Muscle layer of duodenum (tissue), 2 donors: ENCODE results near the gene FAM217B.

Experiments used
- H3K27ac ChIP-seq: one replicate; pipeline ENCODE4 v1.7.0; 2013; ENCODE audit warnings: mild to moderate bottlenecking, low read length
- H3K27me3 ChIP-seq: one replicate; pipeline ENCODE4 v1.7.0; 2013; ENCODE audit warnings: low read depth, mild to moderate bottlenecking, control low read depth, low read length
- H3K36me3 ChIP-seq, 2 donors: one replicate each; pipeline ENCODE4 v1.7.0; 2013; ENCODE audit warnings: low read length in 2 of 2, control low read depth in 1 of 2, mild to moderate bottlenecking in 1 of 2; ENCODE audit not compliant: insufficient read depth in 2 of 2, control insufficient read depth in 1 of 2
- H3K4me1 ChIP-seq, 2 donors: one replicate each; pipeline ENCODE4 v1.7.0; 2013; ENCODE audit warnings: low read length in 2 of 2, mild to moderate bottlenecking in 2 of 2, control low read depth in 1 of 2, moderate library complexity in 1 of 2; ENCODE audit not compliant: insufficient read depth in 2 of 2, control insufficient read depth in 1 of 2
- H3K4me3 ChIP-seq, 2 donors: one replicate each; pipeline ENCODE4 v1.7.0; 2013; ENCODE audit warnings: low read length in 2 of 2, low read depth in 1 of 2, mild to moderate bottlenecking in 1 of 2
- H3K9me3 ChIP-seq, 2 donors: one replicate each; pipeline ENCODE4 v1.7.0; 2013; ENCODE audit warnings: low read length in 2 of 2, control low read depth in 1 of 2, mild to moderate bottlenecking in 1 of 2; ENCODE audit not compliant: control insufficient read depth in 1 of 2
- donor health status: healthy.

Gene FAM217B

GRCh38 chr20:59977086-59977485 is 36.9 kb downstream of the FAM217B start:
- no peak overlapping the region for H3K4me3 ChIP-seq
- H3K9me3 ChIP-seq, result no peaks in the 10 kb centered on the region
- H3K27ac ChIP-seq, result no peak overlapping the region
- H3K4me1 ChIP-seq, result peaks cover 0 to 6% of the 10 kb centered on the region in 2 donors
- no peaks in the 10 kb centered on the region for H3K36me3 ChIP-seq
- H3K27me3 ChIP-seq, result no peaks in the 10 kb centered on the region

GRCh38 chr20:59983076-59983475 is 42.9 kb downstream of the FAM217B start:
- no peaks in the 10 kb centered on the region for H3K36me3 ChIP-seq
- no peak overlapping the region for H3K27ac ChIP-seq
- no peaks in the 10 kb centered on the region for H3K4me1 ChIP-seq
- H3K4me3 ChIP-seq, result no peak overlapping the region
- H3K9me3 ChIP-seq, result no peaks in the 10 kb centered on the region
- no peaks in the 10 kb centered on the region for H3K27me3 ChIP-seq

DNA sequence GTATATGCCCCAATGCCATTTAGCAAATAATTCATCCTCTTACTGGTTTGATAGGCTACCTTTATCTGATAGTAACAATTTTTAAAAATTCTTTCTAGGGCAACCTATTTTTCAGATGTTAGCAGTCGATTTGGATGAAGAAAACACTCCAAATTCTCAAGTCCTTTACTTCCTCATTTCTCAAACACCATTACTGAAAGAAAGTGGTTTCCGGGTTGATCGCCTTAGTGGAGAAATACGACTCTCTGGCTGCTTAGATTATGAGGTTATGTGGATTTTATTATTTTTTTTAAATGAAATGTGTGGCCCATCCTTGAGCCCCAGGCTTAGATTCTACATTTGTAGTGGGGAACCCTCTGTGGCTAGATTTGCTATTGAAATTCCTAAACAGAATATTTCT is 44.4 kb downstream of the FAM217B start:
- Histone ChIP-seq H3K9me3 (no peaks in the 10 kb centered on the region), H3K36me3 (no peaks in the 10 kb centered on the region), H3K27ac (no peak overlapping the region), H3K4me1 (no peaks in the 10 kb centered on the region), H3K27me3 (no peaks in the 10 kb centered on the region), H3K4me3 (no peak overlapping the region)

- Histone ChIP-seq H3K4me1 (no peaks in the 10 kb centered on the region), H3K9me3 (no peaks in the 10 kb centered on the region), H3K27me3 (no peaks in the 10 kb centered on the region), H3K36me3 (no peaks in the 10 kb centered on the region), H3K4me3 (no peak overlapping the region), H3K27ac (no peak overlapping the region)
These were observed 45.0 kb downstream of the FAM217B start for GRCh38 chr20:59985164-59985563.

DNA sequence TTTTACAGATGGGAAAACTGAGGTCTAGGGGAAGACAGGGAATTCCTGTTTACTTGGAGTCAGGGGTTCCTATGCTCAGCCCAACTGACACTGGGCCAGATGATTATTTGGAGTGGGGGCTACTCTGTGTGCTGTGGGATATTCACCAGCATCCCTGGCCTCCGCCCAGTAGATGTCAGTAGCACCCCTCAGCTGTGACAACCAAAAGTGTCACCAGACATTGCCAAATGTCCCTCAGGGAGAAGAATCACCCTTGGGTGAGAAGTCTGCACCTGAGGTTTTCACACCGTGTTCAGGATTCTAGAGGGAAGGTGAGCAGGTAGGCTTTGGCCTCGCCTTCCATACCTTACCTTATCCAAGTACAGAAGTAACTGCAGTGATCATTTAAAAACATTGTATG is 45.7 kb downstream of the FAM217B start:
- no peaks in the 10 kb centered on the region for H3K36me3 ChIP-seq
- H3K27me3 ChIP-seq, result no peaks in the 10 kb centered on the region
- H3K4me3 ChIP-seq, result no peak overlapping the region

GRCh38 chr20:59987135-59987534 is 46.9 kb downstream of the FAM217B start:
- no peaks in the 10 kb centered on the region for H3K36me3 ChIP-seq
- no peaks in the 10 kb centered on the region for H3K27me3 ChIP-seq
- no peaks in the 10 kb centered on the region for H3K4me1 ChIP-seq
- H3K9me3 ChIP-seq, result no peaks in the 10 kb centered on the region
- H3K27ac ChIP-seq, result no peak overlapping the region
- H3K4me3 ChIP-seq, result no peak overlapping the region

More for the DNA sequence above, 45.7 kb downstream of the FAM217B start:
- no peak overlapping the region for H3K27ac ChIP-seq
- H3K9me3 ChIP-seq, result no peaks in the 10 kb centered on the region
- no peaks in the 10 kb centered on the region for H3K4me1 ChIP-seq

DNA sequence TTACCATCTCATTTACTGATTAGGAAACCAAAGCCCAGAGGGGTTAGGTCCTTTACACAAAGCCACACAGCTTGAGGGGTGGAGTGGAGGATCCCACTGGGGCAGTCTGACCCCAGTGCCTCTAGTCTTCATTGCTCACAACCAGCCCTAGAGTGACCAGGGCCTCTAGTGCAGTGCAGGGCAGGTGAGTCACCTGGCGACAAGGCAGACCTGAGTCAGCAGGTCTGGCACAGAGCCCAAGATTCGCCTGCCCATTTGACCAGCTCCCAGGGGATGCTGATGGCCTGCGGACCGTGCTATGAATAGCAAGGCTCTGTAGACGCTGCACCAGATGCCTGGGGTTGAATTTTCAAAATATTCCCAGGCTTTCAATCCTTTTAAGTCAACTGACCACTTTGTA is 48.0 kb downstream of the FAM217B start:
- no peaks in the 10 kb centered on the region for H3K27me3 ChIP-seq
- H3K4me1 ChIP-seq, result no peaks in the 10 kb centered on the region
- no peaks in the 10 kb centered on the region for H3K9me3 ChIP-seq
- H3K27ac ChIP-seq, result no peak overlapping the region
- H3K4me3 ChIP-seq, result no peak overlapping the region
- no peaks in the 10 kb centered on the region for H3K36me3 ChIP-seq

- H3K27ac ChIP-seq, result no peak overlapping the region
- H3K36me3 ChIP-seq, result no peaks in the 10 kb centered on the region
- peaks cover 6 to 9% of the 10 kb centered on the region in 2 donors for H3K4me1 ChIP-seq
- H3K4me3 ChIP-seq, result no peak overlapping the region
- no peaks in the 10 kb centered on the region for H3K9me3 ChIP-seq
- no peaks in the 10 kb centered on the region for H3K27me3 ChIP-seq
These were observed 52.4 kb downstream of the FAM217B start for GRCh38 chr20:59992526-59993084.

GRCh38 chr20:59993736-59994430 is 53.7 kb downstream of the FAM217B start:
- H3K4me1 ChIP-seq, result peaks cover 6 to 9% of the 10 kb centered on the region in 2 donors
- H3K27me3 ChIP-seq, result no peaks in the 10 kb centered on the region
- no peak overlapping the region for H3K27ac ChIP-seq
- peaks cover 0 to 2% of the 10 kb centered on the region in 2 donors for H3K36me3 ChIP-seq
- H3K4me3 ChIP-seq, result peak overlapping the region; percentile 0 to 12
- H3K9me3 ChIP-seq, result no peaks in the 10 kb centered on the region

GRCh38 chr20:59994697-59995122 is 54.5 kb downstream of the FAM217B start:
- Histone ChIP-seq H3K4me3 (peak overlapping the region; percentile 0 to 12), H3K27me3 (no peaks in the 10 kb centered on the region), H3K4me1 (peaks cover 6 to 9% of the 10 kb centered on the region in 2 donors), H3K36me3 (peaks cover 0 to 7% of the 10 kb centered on the region in 2 donors), H3K27ac (no peak overlapping the region), H3K9me3 (no peaks in the 10 kb centered on the region)

- H3K27ac ChIP-seq, result no peak overlapping the region
- H3K4me1 ChIP-seq, result peaks cover 6 to 9% of the 10 kb centered on the region in 2 donors
- H3K9me3 ChIP-seq, result no peaks in the 10 kb centered on the region
- no peak overlapping the region for H3K4me3 ChIP-seq
- H3K27me3 ChIP-seq, result no peaks in the 10 kb centered on the region
- H3K36me3 ChIP-seq, result peaks cover 0 to 8% of the 10 kb centered on the region in 2 donors
These were observed 55.9 kb downstream of the FAM217B start for GRCh38 chr20:59996108-59996507.

- H3K9me3 ChIP-seq, result no peaks in the 10 kb centered on the region
- H3K36me3 ChIP-seq, result peaks cover 0 to 13% of the 10 kb centered on the region in 2 donors
- no peak overlapping the region for H3K27ac ChIP-seq
- no peaks in the 10 kb centered on the region for H3K27me3 ChIP-seq
- peaks cover 6 to 9% of the 10 kb centered on the region in 2 donors for H3K4me1 ChIP-seq
- H3K4me3 ChIP-seq, result no peak overlapping the region
These were observed 57.7 kb downstream of the FAM217B start for GRCh38 chr20:59997896-59998295.
